Spleen (tissue), 13 donors: ENCODE measurements around the gene BEX4. TPM values are rescaled to one million over a fixed set of nuclear protein-coding genes. Genes with fewer than 3 reads are reported as not detected.
"Not testable (repeated sequence)": the region's sequence is repeated elsewhere in the genome, so short reads cannot be mapped to it uniquely, and the experiment has no call there.

Experiments used
- DNase-seq: peaks from one replicate; pipeline ENCODE4 v3.0.0-alpha.2; 2020
- H3K27ac ChIP-seq, 8 donors: fragments of 200-600 bp; sonication (generic) in 7 of 8; 1 replicate in 4 of 8; 2 replicates in 4 of 8; pipeline versions ENCODE4 v1.5.0 to v1.8.0; 2016 to 2021; ENCODE audit warnings: inconsistent platforms in 4 of 8, mild to moderate bottlenecking in 4 of 8, moderate library complexity in 1 of 8
- H3K27me3 ChIP-seq, 7 donors: fragments of 200-600 bp; sonication (generic) in 6 of 7; replicated peaks in 1 of 7; 1 replicate in 4 of 7; 2 replicates in 3 of 7; pipeline versions ENCODE4 v1.5.0 to v1.8.0; 2016 to 2021; ENCODE audit warnings: inconsistent platforms in 3 of 7, mild to moderate bottlenecking in 1 of 7
- H3K36me3 ChIP-seq, 6 donors: fragments of 200-600 bp; sonication (generic) in 5 of 6; 1 replicate in 4 of 6; 2 replicates in 2 of 6; pipeline versions ENCODE4 v1.5.0 to v1.8.0; 2016 to 2021; ENCODE audit warnings: inconsistent platforms in 2 of 6
- H3K4me1 ChIP-seq, 6 donors: fragments of 200-600 bp; sonication (generic) in 5 of 6; 1 replicate in 3 of 6; 2 replicates in 3 of 6; pipeline versions ENCODE4 v1.5.0 to v1.8.0; 2016 to 2021; ENCODE audit warnings: inconsistent platforms in 3 of 6
- H3K4me3 ChIP-seq, 8 donors: fragments of 200-600 bp; sonication (generic) in 7 of 8; 1 replicate in 4 of 8; 2 replicates in 4 of 8; pipeline versions ENCODE4 v1.5.0 to v1.8.0; 2016 to 2021; ENCODE audit warnings: inconsistent platforms in 4 of 8, mild to moderate bottlenecking in 4 of 8, moderate library complexity in 2 of 8
- H3K9me3 ChIP-seq, 8 donors: fragments of 200-600 bp; sonication (generic) in 7 of 8; 1 replicate in 4 of 8; 2 replicates in 4 of 8; pipeline versions ENCODE4 v1.5.0 to v1.8.0; 2016 to 2021; ENCODE audit warnings: inconsistent platforms in 4 of 8
- POLR2A ChIP-seq, 3 donors: fragments of 450-650 bp; IDR thresholded peaks; one replicate each; pipeline ENCODE4 v1.5.1; 2017; ENCODE audit warnings: antibody characterized with exemption in 3 of 3, mild to moderate bottlenecking in 1 of 3
- POLR2AphosphoS5 ChIP-seq, 3 donors: sonication (generic); formaldehyde crosslinking; IDR thresholded peaks; one replicate each; pipeline ENCODE4 v1.5.1; 2017; ENCODE audit warnings: antibody characterized with exemption in 3 of 3
- WGBS, 5 donors: extraction: QIAGEN DNeasy Blood & Tissue Kit in 3 of 5; methylation state at CpG; one replicate each; pipeline versions ENCODE4 v1.1.5 to v1.1.7; 2013 to 2018; 5-methylcytosine and 5-hydroxymethylcytosine counted together
- intact Hi-C: fragments of 100-400 bp; cut with DNase I; formaldehyde crosslinking; loops from one replicate; pipeline ENCODE4 v1.15.0; 2023; ENCODE audit warnings: low total_unique reads
- long read RNA-seq, 2 donors: transcript quantifications; one replicate each; lab custom pipeline, GENCODE V29; 2026
- polyA plus RNA-seq, 3 donors: library from polyadenylated mRNA; stranded (reverse); fragments of 200-250 nt; gene quantifications; one replicate each; pipeline ENCODE4 v1.2.1, GENCODE V29; 2013
- total RNA-seq, 7 donors: library from RNA; depleted of rRNA in 3 of 7; stranded (reverse); fragments of >200 nt in 3 of 7; fragmentation: NEBNext Ultra II Directional in 4 of 7; extraction: Animal tissue kit (Norgen Biotek cat#: 25700) in 4 of 7; gene quantifications; one replicate each; pipeline versions ENCODE4 v1.1.0 to v1.2.1, GENCODE V29; 2016 to 2021
- TF ChIP-seq, protein P1 (sequence below), 11 experiments: fragments of 200-600 bp in 7 of 11; fragments of 450-650 bp in 4 of 11; sonication (generic) in 4 of 11; IDR thresholded peaks in 8 of 11; conservative IDR thresholded peaks in 3 of 11; 1 replicate in 7 of 11; 2 replicates in 4 of 11; pipeline versions ENCODE4 v1.4.0 to v1.8.0; 2016 to 2021; ENCODE audit warnings: antibody characterized with exemption in 11 of 11, inconsistent platforms in 4 of 11, mild to moderate bottlenecking in 1 of 11
- donor health status: healthy with polysubstance abuse.
- donor health status: DM: no; HTN: no; CAD: no; lungs with moderate emphysema.
- donor health status: DM: no; HTN: no; CAD: no.
- donor health status: Bipolar disorder and iron deficiency.
- donor health status: healthy.
- donor health status: DM: no; HTN: no; CAD: no.
- donor health status: DM: yes; HTN: yes; CAD: no.

BEX4 gene, protein sequence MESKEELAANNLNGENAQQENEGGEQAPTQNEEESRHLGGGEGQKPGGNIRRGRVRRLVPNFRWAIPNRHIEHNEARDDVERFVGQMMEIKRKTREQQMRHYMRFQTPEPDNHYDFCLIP
- total RNA-seq, result 10 to 100 TPM; 26.0 to 58.6 (median 46.6) TPM
- 10 to 100 TPM; 45.7 to 72.7 (median 57.6) TPM for polyA plus RNA-seq
- long read RNA-seq, donor 1, transcript BEX4-202 (3 exons, 1,328 nt), result major isoform, 47 of 52 reads
- long read RNA-seq, donor 1, transcript BEX4-201 (2 exons, 1,066 nt), result minor isoform, 5 of 52 reads
- long read RNA-seq, donor 1, partial matches to known transcripts, result 0 of 52 reads
- long read RNA-seq, donor 1, other reads (novel, unspliced or antisense), result 0 of 52 reads
- long read RNA-seq, donor 2, transcript BEX4-202 (3 exons, 1,328 nt), result major isoform, 49 of 53 reads
- long read RNA-seq, donor 2, partial matches to known transcripts, result 0 of 53 reads
- long read RNA-seq, donor 2, other reads (novel, unspliced or antisense), result 0 of 53 reads

DNA sequence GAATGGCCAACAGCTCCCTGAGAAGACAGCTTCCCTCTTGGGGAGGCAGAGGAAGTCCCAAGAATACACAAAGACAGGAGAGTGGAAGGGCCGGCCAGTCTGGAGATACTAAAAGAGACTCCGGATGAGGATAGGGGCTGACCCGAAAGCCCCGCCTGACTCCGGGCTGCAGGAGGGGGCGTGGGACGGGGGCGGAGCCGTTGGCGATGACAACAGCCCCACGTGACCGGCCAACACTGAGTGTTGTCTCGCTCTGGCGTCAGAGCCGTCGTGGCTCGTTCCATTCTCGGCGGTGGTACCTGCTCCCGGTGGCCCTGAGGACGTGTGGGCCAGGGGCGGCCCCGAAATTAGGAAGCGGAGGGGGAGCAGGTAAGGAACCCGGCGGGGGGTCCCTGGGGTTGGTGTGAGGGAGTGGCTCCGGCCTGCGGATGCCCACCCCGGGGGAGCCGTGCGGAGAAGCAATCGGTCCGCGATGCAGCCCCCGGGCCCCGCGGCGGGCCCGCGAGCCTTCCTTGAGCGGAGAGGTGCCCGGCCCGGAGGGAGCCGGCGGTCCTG lies at the start of gene BEX4:
Gene BEX4 (plus strand): TSS at position 239 of the 555 bp plus-strand sequence. CDS start 1,046 bp downstream, outside the sequence.
- peaks cover 0 to 12% (median 2%) of the 10 kb centered on the region in 6 donors for H3K4me1 ChIP-seq
- peak; percentile 94 for DNase-seq
- TF ChIP-seq, protein P1, sequence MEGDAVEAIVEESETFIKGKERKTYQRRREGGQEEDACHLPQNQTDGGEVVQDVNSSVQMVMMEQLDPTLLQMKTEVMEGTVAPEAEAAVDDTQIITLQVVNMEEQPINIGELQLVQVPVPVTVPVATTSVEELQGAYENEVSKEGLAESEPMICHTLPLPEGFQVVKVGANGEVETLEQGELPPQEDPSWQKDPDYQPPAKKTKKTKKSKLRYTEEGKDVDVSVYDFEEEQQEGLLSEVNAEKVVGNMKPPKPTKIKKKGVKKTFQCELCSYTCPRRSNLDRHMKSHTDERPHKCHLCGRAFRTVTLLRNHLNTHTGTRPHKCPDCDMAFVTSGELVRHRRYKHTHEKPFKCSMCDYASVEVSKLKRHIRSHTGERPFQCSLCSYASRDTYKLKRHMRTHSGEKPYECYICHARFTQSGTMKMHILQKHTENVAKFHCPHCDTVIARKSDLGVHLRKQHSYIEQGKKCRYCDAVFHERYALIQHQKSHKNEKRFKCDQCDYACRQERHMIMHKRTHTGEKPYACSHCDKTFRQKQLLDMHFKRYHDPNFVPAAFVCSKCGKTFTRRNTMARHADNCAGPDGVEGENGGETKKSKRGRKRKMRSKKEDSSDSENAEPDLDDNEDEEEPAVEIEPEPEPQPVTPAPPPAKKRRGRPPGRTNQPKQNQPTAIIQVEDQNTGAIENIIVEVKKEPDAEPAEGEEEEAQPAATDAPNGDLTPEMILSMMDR (IDR thresholded peaks at IDR 0.05 in 8 of 11, conservative IDR thresholded peaks at IDR 0.05 in 3 of 11), result no peak
- TF ChIP-seq POLR2AphosphoS5 (IDR thresholded peaks at IDR 0.05), result peak; percentile 97 to 98 (median 97)
- TF ChIP-seq POLR2A (IDR thresholded peaks at IDR 0.05), result peak in 2 of 3 donors; percentile 69 to 84
- H3K4me3 ChIP-seq, result peak within 1 kb of the TSS; percentile 45 to 84 (median 56)
- H3K27me3 ChIP-seq, result peaks cover 0 to 15% (median 0%) of the 10 kb centered on the region in 7 donors
- H3K36me3 ChIP-seq, result no peaks in the 10 kb centered on the region
- no peaks in the 10 kb centered on the region for H3K9me3 ChIP-seq
- 0 to 55% (median 3%) methylated on average over 8 to 45 of the region's 45 CpGs for WGBS, 5 donors
- intact Hi-C loops, result loop anchor here (5.0 kb wide), 1 partner anchor 252 kb away; no protein-coding TSS in a partner anchor
- H3K27ac ChIP-seq, result peak within 1 kb of the TSS; percentile 72 to 92 (median 90)

- no peaks in the 10 kb centered on the region for H3K9me3 ChIP-seq
- DNase-seq, result no peak
- peaks cover 0 to 3% (median 0%) of the 10 kb centered on the region in 7 donors for H3K27me3 ChIP-seq
- 55 to 86% (median 72%) methylated on average over 3 of the region's 3 CpGs for WGBS, 5 donors
- no peak overlapping the region for H3K4me3 ChIP-seq
- H3K36me3 ChIP-seq, result no peaks in the 10 kb centered on the region
- no peak overlapping the region for H3K27ac ChIP-seq
- no peak for TF ChIP-seq POLR2AphosphoS5 (IDR thresholded peaks at IDR 0.05)
- TF ChIP-seq, protein P1 (IDR thresholded peaks at IDR 0.05 in 8 of 11, conservative IDR thresholded peaks at IDR 0.05 in 3 of 11), result no peak
- intact Hi-C loops, result no loop called here
- no peaks in the 10 kb centered on the region for H3K4me1 ChIP-seq
These were observed 44.7 kb upstream of the BEX4 start for GRCh38 chrX:103170216-103170615.

GRCh38 chrX:103171353-103171752 lies 43.6 kb upstream of the BEX4 start:
- TF ChIP-seq, protein P1 (IDR thresholded peaks at IDR 0.05 in 8 of 11, conservative IDR thresholded peaks at IDR 0.05 in 3 of 11), result no peak
- TF ChIP-seq POLR2A (IDR thresholded peaks at IDR 0.05) (no peak), POLR2AphosphoS5 (IDR thresholded peaks at IDR 0.05) (no peak)
- H3K9me3 ChIP-seq, result no peaks in the 10 kb centered on the region
- no peaks in the 10 kb centered on the region for H3K36me3 ChIP-seq
- H3K4me1 ChIP-seq, result no peaks in the 10 kb centered on the region
- H3K27me3 ChIP-seq, result peaks cover 0 to 12% (median 0%) of the 10 kb centered on the region in 7 donors
- intact Hi-C loops, result no loop called here
- DNase-seq, result no peak
- WGBS, 5 donors, result 46 to 79% (median 77%) methylated on average over 2 of the region's 2 CpGs
- H3K4me3 ChIP-seq, result no peak overlapping the region
- H3K27ac ChIP-seq, result no peak overlapping the region

DNA sequence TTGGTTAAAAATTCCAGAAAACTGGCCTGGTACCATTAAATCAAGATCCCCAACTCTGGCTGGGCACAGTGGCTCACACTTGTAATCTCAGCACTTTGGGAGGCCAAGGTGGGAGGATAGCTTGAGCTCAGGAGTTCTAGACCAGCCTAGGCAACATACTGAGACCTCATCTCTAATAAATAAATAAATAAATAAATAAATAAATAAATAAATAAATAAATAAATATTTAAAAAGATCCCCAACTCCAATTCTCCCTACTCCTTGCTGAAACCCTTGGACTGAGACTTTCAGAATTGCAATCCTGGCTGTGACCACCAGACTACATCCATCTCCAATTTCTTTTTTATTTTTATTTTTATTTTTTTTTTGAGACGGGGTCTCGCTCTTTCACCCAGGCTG lies 39.7 kb upstream of the BEX4 start:
- peaks cover 0 to 25% (median 0%) of the 10 kb centered on the region in 7 donors for H3K27me3 ChIP-seq
- H3K4me1 ChIP-seq, H3K27ac ChIP-seq, H3K4me3 ChIP-seq, H3K9me3 ChIP-seq, DNase-seq, H3K36me3 ChIP-seq, intact Hi-C loops: not testable (repeated sequence)
- 89 to 100% (median 97%) methylated on average over 2 of the region's 2 CpGs for WGBS, 5 donors
